Activated naive CD4-positive, alpha-beta T cell treated with anti-CD3 and anti-CD28 coated beads, Interleukin-2, amount 50 U/mL, for 72 hours (primary cell): ENCODE results near the gene RFNG. TPM values are rescaled to one million over a fixed set of nuclear protein-coding genes. Genes with fewer than 3 reads are reported as not detected.

Source experiments
- ATAC-seq, 2 donors: fragments of 150-1000 bp; cut with Tn5 transposase; 2 replicates each; pipeline ENCODE4 v1.10.0; 2021; ENCODE audit warnings: mild to moderate bottlenecking in 2 of 2, moderate library complexity in 2 of 2
- DNase-seq, 2 donors: peaks; one replicate each; pipeline ENCODE4 v3.0.0; 2021 to 2022; ENCODE audit warnings: low spot score in 2 of 2
- H3K27ac Mint-ChIP-seq, 2 donors: one replicate each; pipeline ENCODE4 v1.8.0; 2022; ENCODE audit warnings: mild to moderate bottlenecking in 2 of 2, mixed read lengths in 2 of 2
- H3K36me3 Mint-ChIP-seq, 2 donors: one replicate each; pipeline ENCODE4 v1.8.0; 2022; ENCODE audit warnings: mixed read lengths in 2 of 2
- H3K9me3 Mint-ChIP-seq, 2 donors: one replicate each; pipeline ENCODE4 v1.8.0; 2022; ENCODE audit warnings: mixed read lengths in 2 of 2
- total RNA-seq, 2 donors: library from RNA; stranded (reverse); gene quantifications; one replicate each; pipeline ENCODE4 v1.2.3, GENCODE V29; 2022

Gene RFNG
- total RNA-seq, 2 donors from 2014 or later, result 21.5 to 24.2 TPM

- ATAC-seq (no peak), DNase-seq (no peak)
- Mint-ChIP-seq H3K27ac (peak overlapping the region in 1 of 2 donors; percentile 56), H3K36me3 (no peaks in the 10 kb centered on the region), H3K9me3 (no peaks in the 10 kb centered on the region)
These were observed 33.2 kb downstream of the RFNG start for GRCh38 chr17:82018152-82018988.

DNA sequence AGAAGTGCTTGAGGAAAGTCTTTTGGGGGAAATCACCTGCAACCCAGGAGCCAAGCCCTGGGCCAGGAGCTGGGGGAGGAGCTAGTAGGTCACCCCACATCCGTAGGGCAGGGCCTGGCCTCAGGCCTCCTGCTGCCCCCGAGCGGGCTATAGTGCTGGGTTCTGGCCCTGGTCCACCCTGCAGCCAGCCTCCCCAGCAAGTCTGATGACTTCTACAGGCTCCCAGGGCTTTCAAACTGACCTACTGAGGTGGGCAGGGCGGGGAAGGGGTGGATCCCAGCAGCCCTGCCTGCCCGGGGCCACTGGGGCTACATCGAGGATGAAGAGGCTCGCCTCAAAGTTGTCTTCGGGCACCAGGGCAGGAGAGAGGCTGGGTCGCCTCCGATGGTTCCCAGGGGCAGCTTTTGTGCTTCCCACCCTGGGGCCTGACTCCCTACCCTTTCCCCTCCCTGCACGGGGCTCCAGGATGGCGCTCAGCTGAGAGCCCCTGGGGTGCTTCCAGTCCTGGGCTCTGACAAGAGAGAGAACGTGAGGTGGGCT lies 33.9 kb downstream of the RFNG start:
- peak overlapping the region in 1 of 2 donors; percentile 56 for H3K27ac Mint-ChIP-seq
- no peaks in the 10 kb centered on the region for H3K36me3 Mint-ChIP-seq
- ATAC-seq (no peak), DNase-seq (no peak)
- no peaks in the 10 kb centered on the region for H3K9me3 Mint-ChIP-seq

DNA sequence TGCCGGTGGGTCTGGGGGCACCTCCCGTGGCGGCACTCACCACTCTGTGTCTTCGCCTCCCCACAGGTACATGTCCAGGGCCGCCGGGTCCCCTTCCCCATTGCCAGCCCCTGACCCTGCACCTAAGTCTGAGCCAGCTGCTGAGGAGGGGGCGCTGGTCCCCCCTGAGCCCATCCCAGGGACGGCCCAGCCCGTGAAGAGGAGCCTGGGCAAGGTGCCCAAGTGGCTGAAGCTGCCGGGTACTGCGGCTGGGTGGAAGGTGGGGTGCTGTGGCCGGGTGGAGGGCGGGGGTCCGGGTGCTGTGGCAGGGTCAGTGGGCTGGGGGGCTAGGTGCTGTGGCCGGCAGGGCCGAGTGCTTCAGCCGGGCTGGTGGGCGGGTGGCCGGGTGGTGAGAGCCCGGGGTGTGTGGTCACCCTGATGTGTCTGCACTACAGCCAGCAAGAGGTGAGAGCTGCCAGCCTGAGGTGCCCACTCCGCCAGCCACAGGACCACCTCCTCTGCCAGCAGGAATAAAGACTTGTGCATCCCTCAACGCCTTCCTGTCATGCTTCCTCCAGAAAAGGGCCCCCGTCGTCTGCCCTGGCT lies 34.6 kb downstream of the RFNG start:
- no peak for DNase-seq
- H3K36me3 Mint-ChIP-seq, result no peaks in the 10 kb centered on the region
- no peak overlapping the region for H3K27ac Mint-ChIP-seq
- ATAC-seq, result no peak
- H3K9me3 Mint-ChIP-seq, result no peaks in the 10 kb centered on the region

- Mint-ChIP-seq H3K9me3 (no peaks in the 10 kb centered on the region), H3K27ac (no peak overlapping the region), H3K36me3 (no peaks in the 10 kb centered on the region)
- DNase-seq (no peak), ATAC-seq (no peak)
These were observed 35.3 kb downstream of the RFNG start for GRCh38 chr17:82016061-82016874.

- no peak for ATAC-seq
- Mint-ChIP-seq H3K9me3 (no peaks in the 10 kb centered on the region), H3K36me3 (no peaks in the 10 kb centered on the region)
These were observed 36.2 kb downstream of the RFNG start for GRCh38 chr17:82015311-82015971.

DNA sequence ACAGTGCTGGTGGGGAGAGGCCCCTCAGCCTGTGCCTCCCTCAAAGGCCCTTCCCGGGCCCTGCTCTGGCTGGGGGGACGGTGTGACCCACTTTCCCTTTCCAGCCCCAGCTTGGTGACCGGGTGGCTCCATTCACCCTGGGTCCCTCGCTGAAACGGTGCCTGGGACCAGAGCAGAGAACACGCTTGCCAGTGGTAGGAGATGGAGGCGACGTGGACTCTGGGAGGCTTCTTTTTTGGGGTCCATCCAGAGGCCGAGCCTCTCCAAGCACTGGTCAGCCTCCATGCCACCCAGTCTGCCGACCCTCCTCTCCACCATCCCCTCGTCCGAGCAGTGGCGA lies 36.7 kb downstream of the RFNG start:
- DNase-seq (no peak), ATAC-seq (no peak)
- Mint-ChIP-seq H3K27ac (no peak overlapping the region), H3K36me3 (no peaks in the 10 kb centered on the region), H3K9me3 (no peaks in the 10 kb centered on the region)

More at GRCh38 chr17:82015311-82015971, 36.2 kb downstream of the RFNG start:
- H3K27ac Mint-ChIP-seq, result no peak overlapping the region
- DNase-seq, result no peak

GRCh38 chr17:82014432-82014831 lies 37.2 kb downstream of the RFNG start:
- DNase-seq, result no peak
- ATAC-seq, result no peak
- no peaks in the 10 kb centered on the region for H3K9me3 Mint-ChIP-seq
- H3K36me3 Mint-ChIP-seq, result no peaks in the 10 kb centered on the region
- H3K27ac Mint-ChIP-seq, result peak overlapping the region in 1 of 2 donors; percentile 51

DNA sequence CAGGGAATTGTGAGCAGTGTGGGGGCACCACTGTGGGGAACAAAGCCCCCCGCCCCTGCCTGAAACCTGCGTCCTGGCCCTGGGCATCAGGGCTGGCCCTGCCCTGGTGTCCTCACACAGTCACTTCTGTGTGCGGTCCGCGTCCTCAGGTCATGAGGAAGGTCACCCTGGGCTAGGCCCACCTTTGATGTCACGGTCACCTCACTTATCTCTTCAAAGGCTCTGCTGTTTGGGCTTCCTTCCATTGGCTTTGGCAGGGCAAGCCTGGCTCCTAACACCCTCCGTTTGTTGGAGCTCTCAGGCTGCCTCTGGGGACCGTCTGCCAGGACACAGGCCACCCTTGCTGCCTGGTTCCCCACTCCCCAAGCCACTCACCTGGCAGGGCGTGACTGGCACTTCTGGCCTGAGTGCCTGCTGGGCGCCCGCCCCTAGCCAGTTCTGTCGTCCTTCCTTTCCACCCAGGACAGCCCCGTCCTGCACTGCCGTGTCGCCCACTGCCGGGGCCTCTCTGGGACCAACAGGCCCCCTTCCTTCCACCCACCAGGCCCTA lies 37.8 kb downstream of the RFNG start:
- no peak for DNase-seq
- Mint-ChIP-seq H3K9me3 (no peaks in the 10 kb centered on the region), H3K27ac (peak overlapping the region in 1 of 2 donors; percentile 51), H3K36me3 (no peaks in the 10 kb centered on the region)
- ATAC-seq, result no peak

- Mint-ChIP-seq H3K9me3 (no peaks in the 10 kb centered on the region), H3K27ac (no peak overlapping the region), H3K36me3 (no peaks in the 10 kb centered on the region)
- DNase-seq, result no peak
- ATAC-seq, result no peak
These were observed 38.3 kb downstream of the RFNG start for GRCh38 chr17:82013341-82013740.

- no peak for ATAC-seq
- Mint-ChIP-seq H3K36me3 (no peaks in the 10 kb centered on the region), H3K27ac (no peak overlapping the region), H3K9me3 (no peaks in the 10 kb centered on the region)
- DNase-seq, result no peak
These were observed 38.8 kb downstream of the RFNG start for GRCh38 chr17:82012640-82013295.

DNA sequence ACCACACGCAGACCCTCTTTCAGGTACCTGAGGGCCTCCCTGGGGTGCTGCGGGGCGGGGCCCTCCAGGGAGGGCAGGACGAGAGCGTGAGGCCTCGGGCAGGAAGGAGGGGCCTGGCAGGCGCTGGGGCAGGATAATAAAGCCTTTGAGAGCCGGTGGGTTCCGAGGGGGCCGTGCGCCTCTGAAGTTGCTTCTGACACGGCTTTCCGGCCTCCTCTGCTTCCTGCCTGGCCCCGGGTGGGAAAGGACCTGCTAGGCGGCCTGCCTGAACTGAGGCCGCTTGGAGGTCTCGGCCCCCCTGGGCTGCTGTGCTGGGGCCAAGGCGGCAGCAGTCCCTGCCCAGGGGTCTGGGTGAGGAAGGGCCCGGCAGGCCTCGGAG lies 39.4 kb downstream of the RFNG start:
- no peaks in the 10 kb centered on the region for H3K9me3 Mint-ChIP-seq
- no peak overlapping the region for H3K27ac Mint-ChIP-seq
- DNase-seq (no peak), ATAC-seq (no peak)
- H3K36me3 Mint-ChIP-seq, result no peaks in the 10 kb centered on the region

GRCh38 chr17:82011617-82012187 lies 39.9 kb downstream of the RFNG start:
- Mint-ChIP-seq H3K9me3 (no peaks in the 10 kb centered on the region), H3K36me3 (no peaks in the 10 kb centered on the region), H3K27ac (no peak overlapping the region)
- DNase-seq (no peak), ATAC-seq (no peak)

DNA sequence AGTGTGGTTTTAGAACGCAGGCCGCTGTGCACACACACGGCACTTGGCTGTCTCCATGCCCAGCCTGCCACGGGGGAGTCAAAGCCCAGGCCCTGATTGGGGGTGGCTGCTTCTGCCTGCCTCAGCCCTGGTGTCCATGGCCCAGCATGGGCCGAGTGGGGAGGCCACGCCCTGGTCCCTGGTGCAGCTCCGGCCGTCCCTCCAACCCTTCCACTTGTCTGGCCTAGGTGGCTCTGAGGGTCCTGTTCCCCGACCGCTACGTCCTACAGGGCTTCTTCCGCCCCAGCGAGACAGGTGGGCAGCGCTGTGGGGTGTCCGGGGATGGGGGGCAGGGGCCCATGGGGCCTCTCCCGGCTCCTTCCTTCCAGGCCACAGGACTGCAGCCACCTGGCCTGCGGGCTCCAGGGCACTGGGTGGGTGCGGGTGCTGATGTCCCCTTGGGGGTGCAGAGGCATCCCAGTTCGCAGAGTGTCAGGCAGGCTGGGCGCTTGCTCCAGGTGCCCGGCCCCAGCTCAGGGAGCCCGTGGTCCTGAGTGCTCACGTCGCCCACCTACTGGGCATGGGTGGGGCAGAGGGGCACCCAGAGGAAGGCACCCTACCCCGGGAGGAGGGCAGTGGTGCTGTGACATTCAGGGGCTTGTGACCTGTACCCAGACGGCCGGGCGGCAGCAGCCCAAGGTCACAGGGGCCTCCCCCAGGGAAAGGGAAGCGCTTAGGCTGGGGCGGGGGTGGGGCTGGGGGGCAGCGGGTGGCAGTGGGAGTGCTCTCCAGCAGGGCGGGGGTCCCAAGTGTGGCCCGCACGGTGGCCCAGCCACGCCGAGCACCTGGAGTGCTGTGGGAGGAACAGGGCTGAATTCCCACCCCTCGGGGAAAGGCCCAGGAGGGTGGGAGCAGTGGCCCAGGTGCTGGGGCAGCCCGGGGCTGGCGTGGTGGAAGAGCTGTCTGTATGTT lies 40.8 kb downstream of the RFNG start:
- H3K27ac Mint-ChIP-seq, result no peak overlapping the region
- DNase-seq (no peak), ATAC-seq (no peak)
- no peaks in the 10 kb centered on the region for H3K9me3 Mint-ChIP-seq
- H3K36me3 Mint-ChIP-seq, result no peaks in the 10 kb centered on the region

GRCh38 chr17:82009413-82009812 lies 42.2 kb downstream of the RFNG start:
- Mint-ChIP-seq H3K36me3 (no peaks in the 10 kb centered on the region), H3K27ac (no peak overlapping the region), H3K9me3 (no peaks in the 10 kb centered on the region)
- ATAC-seq (no peak), DNase-seq (no peak)

DNA sequence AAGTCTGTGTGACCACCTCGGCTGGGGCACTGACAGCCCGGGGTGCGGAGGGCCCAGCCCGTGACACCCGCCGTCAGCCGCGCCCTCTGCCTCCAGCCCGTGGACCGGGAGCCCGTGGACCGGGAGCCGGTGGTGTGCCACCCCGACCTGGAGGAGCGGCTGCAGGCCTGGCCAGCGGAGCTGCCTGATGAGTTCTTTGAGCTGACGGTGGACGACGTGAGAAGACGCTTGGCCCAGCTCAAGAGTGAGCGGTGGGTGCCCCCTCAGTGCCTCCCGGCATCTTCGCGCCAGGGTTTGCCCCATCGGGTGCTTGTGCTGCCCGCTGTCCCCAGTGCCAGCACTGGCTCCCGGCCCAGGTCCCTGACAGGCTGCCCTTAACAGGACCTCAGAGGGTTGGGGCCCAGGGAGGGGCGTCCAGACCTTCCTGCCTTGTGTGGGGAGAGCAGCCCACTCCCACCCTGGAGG lies 42.6 kb downstream of the RFNG start:
- Mint-ChIP-seq H3K27ac (no peak overlapping the region), H3K36me3 (no peaks in the 10 kb centered on the region), H3K9me3 (no peaks in the 10 kb centered on the region)
- no peak for DNase-seq
- no peak for ATAC-seq
